NCI-H2029 (cell line): Measurements from ENCODE around the gene STX5.
"Not testable (repeated sequence)": the region's sequence is repeated elsewhere in the genome, so short reads cannot be mapped to it uniquely, and the experiment has no call there.

Experiments
- DNase-seq: peaks from one replicate; lab custom pipeline; 2025; lab: John Stamatoyannopoulos, UW

STX5 gene

GRCh38 chr11:62830904-62831519 is 839 bp downstream of the STX5 start:
- DNase-seq: no peak

GRCh38 chr11:62828130-62828529 is 3.7 kb downstream of the STX5 start:
- DNase-seq: not testable (repeated sequence)

- no peak for DNase-seq
These were observed 8.2 kb downstream of the STX5 start for GRCh38 chr11:62823677-62824076.

- DNase-seq: no peak
These were observed 14.7 kb downstream of the STX5 start for GRCh38 chr11:62817129-62817528.

GRCh38 chr11:62816557-62816956 is 15.3 kb downstream of the STX5 start:
- no peak for DNase-seq

GRCh38 chr11:62811659-62812058 is 20.2 kb downstream of the STX5 start:
- DNase-seq: no peak

GRCh38 chr11:62810748-62811147 is 21.1 kb downstream of the STX5 start:
- no peak for DNase-seq

GRCh38 chr11:62806611-62807121 is 25.2 kb downstream of the STX5 start:
- DNase-seq: no peak

- DNase-seq: no peak
These were observed 25.9 kb downstream of the STX5 start for GRCh38 chr11:62805961-62806441.

GRCh38 chr11:62805076-62805892 is 26.6 kb downstream of the STX5 start, which contains the start of gene NXF1:
Gene NXF1 (minus strand): TSS chr11:62805440. CDS start chr11:62805356, 84 bp downstream.
- DNase-seq: peak; percentile 92

GRCh38 chr11:62804310-62805075 is 27.4 kb downstream of the STX5 start:
- DNase-seq: no peak

- DNase-seq: no peak
These were observed 30.8 kb downstream of the STX5 start for GRCh38 chr11:62801071-62801470.

GRCh38 chr11:62799486-62799885 is 32.4 kb downstream of the STX5 start:
- DNase-seq: no peak

- no peak for DNase-seq
These were observed 35.6 kb downstream of the STX5 start for GRCh38 chr11:62796281-62796680.

- DNase-seq: no peak
These were observed 37.6 kb downstream of the STX5 start for GRCh38 chr11:62794201-62794775.

- no peak for DNase-seq
These were observed 39.7 kb downstream of the STX5 start for GRCh38 chr11:62792202-62792575.

GRCh38 chr11:62791501-62792201 is 40.2 kb downstream of the STX5 start, which contains the start of gene TMEM223:
Gene TMEM223 (minus strand): TSS chr11:62792006. CDS start chr11:62791994, 12 bp downstream.
- DNase-seq: peak; percentile 71

GRCh38 chr11:62789576-62789975 is 42.3 kb downstream of the STX5 start:
- DNase-seq: no peak

- DNase-seq: no peak
These were observed 42.9 kb downstream of the STX5 start for GRCh38 chr11:62788991-62789390.

GRCh38 chr11:62787005-62787759 is 44.7 kb downstream of the STX5 start, which contains the start of gene TMEM179B:
Gene TMEM179B (plus strand): TSS chr11:62787402. CDS start chr11:62787432, 30 bp downstream.
- DNase-seq: peak; percentile 99
